HG03064 (cell line): Measurements from ENCODE around the gene BANK1.
"Not testable (repeated sequence)": the region's sequence is repeated elsewhere in the genome, so short reads cannot be mapped to it uniquely, and the experiment has no call there.

Experiments used
- ATAC-seq: cut with Tn5 transposase; IDR thresholded peaks from one replicate; pipeline ENCODE4 v1.9.1; 2021; ENCODE audit warnings: low read depth; ENCODE audit not compliant: unreplicated experiment

The BANK1 gene

DNA sequence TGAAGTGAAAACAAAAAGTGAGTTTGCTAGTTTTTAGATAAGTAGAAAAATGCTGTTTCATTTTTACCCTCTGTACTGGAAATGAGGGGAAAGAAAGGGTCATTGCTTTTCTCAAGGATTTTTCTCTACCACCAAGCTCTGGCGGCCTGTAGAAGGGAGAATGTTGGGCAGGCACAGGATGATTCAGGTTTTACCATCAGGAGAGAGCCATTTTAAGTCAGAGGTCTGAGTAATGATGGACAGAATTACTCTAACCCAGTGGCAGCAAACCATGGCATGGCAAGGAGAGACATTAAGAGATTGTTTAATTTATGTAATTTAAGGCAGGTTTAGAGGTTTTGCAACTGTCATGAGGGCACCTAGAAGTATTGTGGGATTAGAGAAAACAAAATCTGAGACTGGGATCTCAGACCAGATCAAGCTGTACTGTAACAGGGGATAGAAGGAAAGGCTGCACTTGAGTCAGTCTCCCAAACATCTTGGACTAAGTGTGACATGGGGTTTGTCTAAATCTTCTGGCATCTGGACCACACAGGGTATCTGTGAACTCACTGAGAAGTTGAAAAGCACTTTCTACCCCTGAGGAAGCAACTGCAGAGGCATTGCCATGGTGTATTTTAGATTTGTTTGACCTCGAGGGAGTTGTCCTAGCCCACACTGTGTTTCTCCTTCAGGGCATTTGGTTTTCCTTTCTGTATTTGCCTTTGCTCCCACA is 81.6 kb downstream of the BANK1 start:
- no peak for ATAC-seq

DNA sequence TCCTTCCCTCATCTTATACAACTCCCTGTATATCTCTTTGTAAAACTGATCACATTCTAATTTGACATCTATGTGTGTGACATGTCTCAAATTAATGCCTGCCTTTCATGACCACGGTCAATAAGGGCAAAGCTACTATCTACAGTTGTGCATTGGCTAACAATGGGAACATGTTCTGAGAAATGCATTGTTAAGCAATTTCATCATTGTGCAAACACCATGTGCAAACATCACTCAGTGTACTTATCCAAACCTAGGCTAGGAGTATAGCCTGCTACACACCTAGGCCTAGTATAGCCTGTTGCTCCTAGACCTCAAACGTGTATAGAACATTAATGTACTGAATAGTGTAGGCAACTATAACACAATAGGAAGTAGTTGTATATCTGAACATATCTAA is 95.0 kb downstream of the BANK1 start:
- ATAC-seq, result no peak

DNA sequence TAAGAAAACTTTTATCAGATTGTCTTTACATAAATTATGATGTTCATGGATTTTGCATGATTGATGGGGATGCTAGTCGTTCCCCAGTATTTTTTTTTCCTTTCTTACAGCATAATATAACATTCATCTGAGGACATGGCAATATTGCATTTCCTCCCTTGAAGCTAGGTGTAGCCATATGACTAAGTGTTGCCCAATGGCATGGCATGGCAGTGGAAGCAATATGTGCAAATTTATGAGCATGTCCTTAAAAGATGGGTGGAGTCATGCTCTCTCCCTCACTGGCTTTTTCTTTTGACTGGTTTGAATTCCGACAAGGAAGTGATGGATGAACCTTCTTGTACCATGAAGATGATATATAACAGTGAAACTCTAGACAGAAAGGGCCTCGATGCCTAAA is 96.3 kb downstream of the BANK1 start:
- ATAC-seq, result no peak

DNA sequence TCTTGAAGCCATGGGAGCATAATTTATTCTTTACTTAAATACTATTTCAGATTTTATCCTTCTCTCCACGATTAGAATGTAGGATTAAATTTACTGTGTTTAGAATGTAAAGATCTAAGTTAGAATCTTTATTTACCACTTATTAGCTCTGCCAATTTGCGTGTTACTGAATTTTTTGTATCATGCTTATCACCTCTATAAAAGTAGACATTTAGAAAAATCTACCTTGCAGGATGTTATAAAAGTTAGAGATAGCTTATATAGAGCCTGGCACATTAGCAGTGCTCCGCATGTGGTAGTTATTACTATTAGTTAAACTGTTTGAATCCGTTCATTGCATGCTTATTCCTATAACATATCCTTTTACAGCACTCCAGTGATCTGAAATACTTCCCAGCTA is 97.9 kb downstream of the BANK1 start:
- no peak for ATAC-seq

DNA sequence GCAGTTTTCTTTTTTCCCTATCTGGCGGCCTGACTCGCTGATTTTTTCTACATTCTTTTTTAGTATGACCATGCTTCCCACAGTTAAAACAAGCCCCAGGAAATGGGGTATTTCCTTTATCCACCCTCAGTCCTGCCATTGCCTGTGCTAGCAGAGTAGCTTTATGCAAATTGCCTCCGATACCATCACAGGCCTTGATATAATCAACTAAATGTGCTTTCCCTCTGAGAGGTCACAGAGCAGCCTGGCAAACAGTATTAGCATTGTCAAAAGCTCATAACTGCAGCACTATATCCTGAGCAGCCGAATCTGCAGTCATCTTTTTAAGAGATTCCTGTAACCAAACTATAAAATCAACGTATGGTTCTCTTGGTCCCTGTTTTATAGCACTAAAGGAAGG is 115.0 kb downstream of the BANK1 start:
- not testable (repeated sequence) for ATAC-seq

DNA sequence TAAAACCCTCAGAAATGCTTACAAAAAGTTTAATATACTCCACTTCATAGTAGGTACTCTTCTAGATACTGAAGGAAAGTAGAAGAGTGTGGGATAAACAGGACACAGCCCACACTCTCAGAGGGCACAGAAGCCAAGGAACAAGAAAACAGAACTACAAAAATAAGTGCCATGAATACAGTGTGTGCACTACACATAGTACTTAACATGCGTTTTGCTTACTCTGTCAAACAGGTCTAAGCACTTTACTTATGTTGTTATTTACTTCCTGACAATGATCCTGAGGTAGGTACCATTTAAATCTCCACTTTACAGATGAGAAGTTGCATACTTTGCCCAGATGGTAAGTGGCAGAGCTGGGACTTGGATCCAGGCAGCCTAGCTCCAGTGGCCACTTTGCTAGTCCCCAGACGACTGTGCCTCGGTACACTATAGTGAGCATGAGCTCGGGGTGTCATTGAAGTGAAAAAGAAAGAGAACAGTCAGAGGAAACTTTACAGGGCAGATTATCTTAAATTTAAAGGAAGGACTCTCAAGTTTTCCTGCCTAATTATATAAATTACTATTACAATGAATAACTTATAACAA is 120.3 kb downstream of the BANK1 start:
- no peak for ATAC-seq

DNA sequence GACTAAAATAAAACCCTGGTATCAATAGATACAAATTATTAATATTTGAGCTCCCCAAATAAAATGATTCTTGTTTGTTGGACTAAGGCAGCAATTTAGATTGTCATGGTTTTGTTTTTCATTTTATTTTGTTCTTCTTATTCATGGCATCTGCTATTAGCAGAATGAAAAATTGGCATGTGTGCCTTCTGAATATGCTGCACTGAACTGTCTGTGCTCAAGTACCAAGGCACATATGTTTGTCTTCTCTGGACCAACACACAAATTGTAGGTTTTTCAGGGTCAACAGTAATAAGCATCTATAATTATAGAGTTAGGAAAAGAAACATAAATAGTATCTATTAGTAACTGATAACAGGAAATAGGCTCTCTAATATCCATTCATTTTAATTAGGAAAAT is 121.1 kb downstream of the BANK1 start:
- ATAC-seq, result no peak

DNA sequence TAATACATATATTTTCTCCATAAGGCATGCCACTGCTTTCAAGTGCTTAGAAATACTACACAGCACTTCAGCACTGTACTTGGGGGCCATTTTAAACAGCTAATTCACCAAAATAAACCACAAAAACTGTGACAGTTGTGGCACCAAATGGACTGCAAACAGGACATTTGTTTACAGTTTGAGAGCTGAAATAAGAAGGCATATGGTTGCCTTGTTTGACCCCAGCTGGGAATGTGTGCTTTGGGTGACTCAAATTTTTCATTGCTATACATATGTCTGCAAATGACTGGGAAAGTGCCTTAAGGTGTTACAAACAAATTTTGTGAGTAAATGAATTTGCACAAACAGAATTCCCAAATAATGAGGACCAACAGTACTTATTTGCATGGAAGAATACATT is 124.2 kb downstream of the BANK1 start:
- no peak for ATAC-seq

DNA sequence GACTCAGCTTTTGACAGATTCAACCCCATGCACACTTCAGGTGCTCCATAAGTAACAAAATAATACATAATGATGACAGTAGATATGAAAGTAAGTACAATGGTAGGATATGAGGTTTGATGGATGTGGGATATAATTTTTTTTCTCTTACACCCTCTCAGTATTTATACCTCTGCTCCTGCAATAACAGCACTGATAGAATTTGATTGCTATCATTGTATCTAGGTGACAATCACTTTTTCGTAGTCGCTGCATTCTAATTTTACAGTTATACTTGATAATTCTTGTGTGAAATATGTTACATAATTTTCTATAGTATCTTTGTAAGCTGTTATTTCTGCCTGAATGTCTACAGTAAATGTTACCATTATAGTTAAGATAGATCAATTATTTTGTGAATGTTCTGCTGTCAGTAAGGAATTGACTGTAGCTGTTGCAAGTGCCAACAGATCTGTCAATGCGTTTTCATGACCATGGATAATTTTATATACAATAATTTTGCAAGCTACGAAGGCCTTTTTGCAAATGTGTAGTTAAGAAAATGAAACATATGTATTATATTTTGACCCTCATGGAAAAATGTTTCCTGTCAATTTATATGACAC is 128.9 kb downstream of the BANK1 start:
- ATAC-seq, result no peak

DNA sequence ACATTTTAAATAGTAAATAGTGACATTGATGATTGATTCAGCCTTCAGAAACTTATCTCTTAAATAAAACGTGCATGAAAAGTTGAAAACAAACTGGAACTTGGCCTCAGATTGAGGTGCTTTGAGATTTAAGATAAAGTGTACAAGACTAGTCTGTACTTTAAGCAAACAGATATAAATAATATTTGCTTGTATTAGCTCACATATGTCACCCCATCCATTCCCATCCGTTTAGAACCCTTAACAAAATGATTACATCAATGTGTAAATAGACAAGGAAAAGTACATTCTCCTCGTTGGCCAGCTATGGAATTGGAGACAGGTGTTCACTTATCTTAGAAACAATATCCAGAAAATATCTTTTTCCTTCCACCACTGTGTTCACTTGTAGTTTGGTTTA is 130.8 kb downstream of the BANK1 start:
- ATAC-seq, result no peak

DNA sequence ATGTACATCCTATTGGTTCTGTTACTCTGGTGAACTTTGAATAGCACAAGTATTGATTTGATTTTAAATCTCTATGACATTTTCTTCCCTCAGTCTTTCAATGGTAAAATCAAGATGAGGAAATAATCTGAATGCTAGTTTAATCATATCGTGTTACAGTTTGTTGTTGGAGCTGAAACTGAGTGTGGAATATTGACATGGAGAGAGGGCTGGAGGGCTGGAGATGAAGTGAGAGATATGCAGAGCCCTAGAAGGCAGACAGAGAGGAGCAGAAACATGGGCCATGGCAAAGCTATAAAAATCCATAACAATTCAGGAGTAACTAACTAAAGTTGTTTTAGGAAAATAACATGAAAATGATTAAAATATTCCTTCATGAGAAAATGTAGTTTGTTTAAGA is 141.1 kb downstream of the BANK1 start:
- ATAC-seq, result no peak

DNA sequence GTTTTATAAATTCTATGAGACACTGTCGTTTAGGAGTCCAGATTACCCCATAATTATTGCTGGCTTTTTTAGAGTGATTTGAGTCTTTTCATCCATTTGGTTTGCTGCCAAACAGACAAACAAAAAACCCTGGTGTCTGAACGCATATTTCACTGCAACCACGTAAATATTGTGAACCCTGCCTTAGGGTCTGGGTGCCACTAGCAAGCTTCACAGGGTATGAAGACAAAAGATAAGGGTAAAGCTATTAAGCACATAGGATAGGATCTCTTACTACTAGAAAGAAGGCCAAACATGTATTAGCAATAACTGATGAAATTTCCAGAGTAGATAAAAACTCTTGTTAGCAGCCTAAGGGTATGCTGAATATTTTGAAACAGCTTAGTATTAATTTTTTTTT is 143.3 kb downstream of the BANK1 start:
- no peak for ATAC-seq

DNA sequence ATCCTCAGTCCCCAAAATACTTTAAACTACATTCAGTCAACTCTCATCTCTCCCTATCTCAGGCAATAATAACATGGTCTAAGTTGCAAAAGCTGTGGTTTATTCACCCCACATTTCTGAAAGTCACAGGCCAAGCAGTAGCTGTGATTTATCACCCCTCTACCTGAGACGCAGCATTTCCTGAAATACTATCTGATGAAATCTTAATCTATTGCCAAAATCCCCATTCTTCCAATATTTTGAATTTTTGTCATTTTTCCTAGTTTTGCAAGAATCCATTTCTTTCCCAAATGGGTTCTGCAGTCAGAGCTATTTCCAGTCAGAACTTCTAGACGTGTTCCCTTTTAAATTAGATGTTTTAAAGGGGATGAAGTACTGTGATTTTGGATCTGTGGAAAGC is 148.3 kb downstream of the BANK1 start:
- no peak for ATAC-seq

DNA sequence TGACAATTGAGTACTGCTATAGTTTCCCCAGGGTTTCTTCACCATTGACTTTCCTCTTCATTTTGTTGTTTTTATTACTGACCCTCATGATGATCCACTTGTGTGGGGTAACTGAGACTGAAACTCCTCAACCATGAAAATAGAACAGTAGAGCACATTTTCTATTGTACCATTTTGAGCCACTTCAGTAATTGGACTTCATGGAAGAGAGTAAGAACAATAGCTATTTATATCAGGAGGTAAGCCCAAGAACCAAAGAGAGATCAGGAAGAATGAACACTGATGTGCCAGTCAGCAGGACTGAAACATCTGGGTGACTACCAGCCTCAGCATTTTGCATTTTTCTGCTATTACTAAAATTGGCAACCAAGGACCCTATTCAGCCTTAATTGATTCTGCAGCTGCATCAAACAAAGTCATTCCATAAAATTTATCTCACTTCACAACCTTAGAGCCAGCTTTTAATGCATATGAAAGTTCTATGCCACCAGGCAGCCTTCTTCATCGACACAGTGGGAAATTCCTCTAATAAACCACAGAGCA is 151.4 kb downstream of the BANK1 start:
- ATAC-seq, result no peak

DNA sequence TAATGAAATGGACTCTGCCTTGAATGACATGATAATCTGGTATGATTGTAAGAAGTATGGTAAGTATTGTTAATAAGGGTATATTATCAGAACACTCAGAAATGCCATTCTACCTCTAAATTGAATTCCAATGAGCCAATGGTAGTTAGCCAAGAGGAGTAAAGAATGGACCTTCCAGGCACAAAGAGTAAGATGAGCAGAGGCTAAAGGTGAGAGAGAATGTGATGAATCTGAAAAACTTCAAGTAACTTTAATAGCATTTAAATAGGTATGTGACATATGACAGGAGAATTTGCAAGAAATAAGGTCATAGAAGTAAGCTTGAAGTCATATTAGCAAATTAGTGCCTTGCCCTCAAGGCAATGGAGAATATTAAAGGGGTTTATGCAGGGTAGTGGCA is 152.4 kb downstream of the BANK1 start:
- ATAC-seq, result no peak

DNA sequence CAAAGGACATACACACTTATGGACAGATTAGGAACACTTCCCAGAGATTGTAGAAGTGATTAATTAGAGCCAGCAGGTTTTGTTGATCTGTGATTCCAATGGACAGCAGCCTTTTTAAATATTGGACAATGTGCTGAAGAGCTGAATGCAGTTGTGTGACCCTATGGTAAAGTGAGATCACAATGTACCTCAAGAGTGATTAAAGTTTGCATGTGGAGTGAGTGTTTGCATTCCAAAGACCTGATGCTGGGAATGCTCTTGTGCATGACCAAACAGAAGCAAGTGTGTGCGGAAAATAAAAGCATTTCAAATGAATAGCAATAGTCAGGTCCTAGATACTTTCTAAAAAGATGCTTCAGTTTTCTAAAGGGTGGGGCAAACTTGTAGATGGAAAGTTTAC is 154.1 kb downstream of the BANK1 start:
- no peak for ATAC-seq

DNA sequence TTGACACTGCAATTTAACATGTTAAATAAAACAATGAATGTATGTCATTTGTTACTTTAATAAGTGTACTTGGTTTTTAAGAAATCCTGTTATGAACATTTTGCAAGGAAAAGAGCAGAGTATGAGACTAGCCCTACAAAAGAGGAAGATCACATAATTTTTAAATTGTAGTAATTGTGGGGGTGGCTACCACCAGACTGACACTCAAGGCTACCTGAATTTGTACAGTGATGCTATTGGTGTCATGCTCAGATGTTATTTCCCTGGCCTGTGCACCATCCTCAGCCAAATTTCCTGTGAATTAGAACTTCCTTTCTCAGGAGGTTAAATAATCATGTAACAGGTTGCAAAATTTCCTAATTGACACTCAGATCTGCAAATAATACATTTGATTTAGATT is 157.5 kb downstream of the BANK1 start:
- ATAC-seq, result no peak

DNA sequence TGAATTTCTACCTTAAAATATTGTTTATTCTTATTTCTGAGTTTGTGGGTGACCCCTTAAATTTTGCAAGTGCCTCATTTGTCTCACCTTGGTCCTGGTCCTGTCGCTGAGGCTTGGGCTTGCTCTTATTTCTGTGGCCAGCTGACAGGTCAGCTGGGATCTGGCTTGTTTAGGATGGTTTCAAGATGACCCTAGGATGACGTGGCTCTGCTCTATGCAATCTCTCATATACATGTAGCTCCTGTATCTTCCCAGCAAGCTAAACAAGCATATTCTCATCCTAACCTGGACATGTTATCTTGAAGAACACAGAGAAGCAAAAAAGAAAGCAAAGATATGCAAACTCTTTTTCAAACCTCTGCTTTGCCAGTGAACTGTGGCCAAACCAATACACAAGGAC is 158.4 kb downstream of the BANK1 start:
- no peak for ATAC-seq

DNA sequence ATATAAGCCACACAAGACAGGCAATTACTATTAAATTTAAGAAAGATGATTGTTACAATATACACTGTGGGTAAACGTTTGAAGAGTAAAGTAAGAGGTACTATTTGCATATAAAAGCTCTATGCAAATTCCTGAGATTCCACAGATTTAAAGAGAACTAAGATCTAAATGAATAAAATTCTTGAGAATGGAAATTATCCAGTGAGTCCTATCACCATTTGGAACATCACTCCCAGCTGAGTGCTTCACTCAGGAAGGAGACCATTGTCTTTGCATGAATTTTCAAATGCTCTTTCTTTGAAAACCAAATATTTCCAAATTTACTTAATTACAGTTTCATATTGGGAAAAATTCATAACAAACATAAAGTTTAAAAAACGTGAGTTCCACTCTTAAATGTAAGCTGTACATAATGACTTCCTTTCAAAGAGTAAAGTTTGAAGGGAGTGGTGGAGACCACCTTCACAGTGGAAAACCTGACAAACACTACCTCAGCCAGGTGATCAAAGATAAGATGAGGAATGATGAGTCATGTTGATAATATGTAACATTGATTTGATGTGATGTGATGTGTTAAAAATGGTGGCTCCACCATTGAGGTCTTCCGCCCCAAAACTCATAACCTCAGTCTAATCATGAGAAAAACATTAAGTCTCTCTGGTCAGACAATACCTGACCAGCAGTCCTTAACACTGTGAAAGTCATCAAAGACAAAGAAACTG is 159.9 kb downstream of the BANK1 start:
- ATAC-seq, result no peak

DNA sequence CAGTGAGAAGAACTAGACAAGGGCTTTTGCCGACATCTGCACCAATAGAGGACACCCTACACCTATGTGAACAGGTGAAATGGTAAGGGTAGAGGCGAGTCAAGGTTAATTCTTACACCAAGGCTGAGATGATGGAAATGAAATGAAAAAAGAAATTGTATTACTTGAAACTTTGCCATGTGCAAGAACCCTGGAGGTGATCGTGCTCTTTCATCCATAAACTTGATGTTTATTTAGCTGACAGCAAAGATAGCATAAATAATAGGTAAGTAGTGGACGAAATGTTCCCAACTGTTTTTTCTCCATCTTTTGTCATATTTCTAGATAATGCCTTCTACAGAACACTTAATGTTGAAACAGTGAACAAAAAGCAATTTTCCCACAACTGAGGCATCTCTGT is 162.5 kb downstream of the BANK1 start:
- ATAC-seq, result no peak

DNA sequence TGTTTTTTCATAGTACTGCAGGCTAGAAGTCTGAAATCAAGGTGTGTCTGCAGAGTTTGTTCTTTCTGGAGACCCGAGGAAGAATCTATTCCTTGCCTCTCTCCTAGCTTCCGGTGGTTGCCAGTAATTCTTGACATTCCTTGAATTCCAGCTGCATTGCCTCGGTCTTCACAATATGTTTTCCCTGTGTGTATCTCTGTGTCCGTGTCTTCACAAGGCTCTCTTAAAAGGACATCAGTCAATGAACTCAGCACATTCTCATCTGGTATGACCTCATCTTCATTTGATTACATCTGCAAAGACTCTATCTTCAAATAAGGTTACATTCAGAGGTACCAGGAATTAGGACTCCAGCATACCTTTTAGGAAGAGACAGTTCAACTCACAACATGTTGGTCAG is 163.4 kb downstream of the BANK1 start:
- ATAC-seq, result no peak
